IPS-18c (cell line): ENCODE data around the gene KCNJ6.
"Not testable (repeated sequence)": the region's sequence is repeated elsewhere in the genome, so short reads cannot be mapped to it uniquely, and the experiment has no call there.

Experiments
- H3K4me3 ChIP-seq: 2 replicates; pipeline ENCODE4 v1.7.0; 2013; ENCODE audit warnings: low read depth, mild to moderate bottlenecking, low read length, moderate library complexity; ENCODE audit not compliant: insufficient read depth
- H3K9me3 ChIP-seq: one replicate; pipeline ENCODE4 v1.6.1; 2013; ENCODE audit warnings: mild to moderate bottlenecking, low read length, moderate library complexity; ENCODE audit not compliant: control insufficient read depth, insufficient read depth

KCNJ6 gene

DNA sequence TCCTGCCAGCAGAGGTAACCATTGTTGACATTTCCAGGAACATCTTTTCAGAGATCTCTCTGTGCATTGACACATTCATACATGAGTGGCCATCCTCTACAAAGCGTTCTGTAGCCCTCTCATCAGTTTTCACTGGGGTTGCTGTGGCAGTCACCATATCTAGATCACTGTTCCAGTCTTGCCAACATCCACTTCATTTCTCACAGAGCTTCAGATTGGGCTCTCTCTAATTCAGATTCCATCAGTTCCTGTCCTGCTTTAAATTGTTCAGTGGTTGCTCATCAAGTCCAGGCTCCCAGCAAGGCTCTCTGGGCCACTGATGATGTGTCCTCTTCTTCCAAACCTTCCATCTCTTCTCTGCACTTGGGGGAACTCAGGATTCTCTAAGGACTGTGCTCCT, 173.7 kb downstream of the KCNJ6 start:
- Histone ChIP-seq H3K9me3 (no peaks in the 10 kb centered on the region), H3K4me3 (no peak overlapping the region)

DNA sequence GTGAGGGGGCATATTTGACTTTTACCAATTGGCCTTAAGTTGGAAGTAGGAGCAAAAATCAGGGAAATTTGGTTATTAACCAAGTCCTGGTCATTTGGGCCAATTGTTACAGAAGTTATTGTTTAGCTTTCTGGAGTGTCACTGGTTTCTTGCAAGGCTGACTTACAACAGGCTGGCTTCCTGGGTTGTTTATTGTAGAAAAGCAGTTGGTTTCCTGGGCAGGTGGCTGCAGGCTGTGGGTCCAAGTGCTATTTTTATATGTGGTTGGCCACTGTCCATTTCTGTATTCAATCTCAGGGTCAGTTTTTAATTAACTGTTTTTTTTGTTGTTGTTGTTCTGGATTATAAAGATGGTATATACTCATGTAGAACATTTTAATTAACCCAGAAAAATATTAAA, 174.1 kb downstream of the KCNJ6 start:
- H3K9me3 ChIP-seq: no peaks in the 10 kb centered on the region
- H3K4me3 ChIP-seq: no peak overlapping the region

DNA sequence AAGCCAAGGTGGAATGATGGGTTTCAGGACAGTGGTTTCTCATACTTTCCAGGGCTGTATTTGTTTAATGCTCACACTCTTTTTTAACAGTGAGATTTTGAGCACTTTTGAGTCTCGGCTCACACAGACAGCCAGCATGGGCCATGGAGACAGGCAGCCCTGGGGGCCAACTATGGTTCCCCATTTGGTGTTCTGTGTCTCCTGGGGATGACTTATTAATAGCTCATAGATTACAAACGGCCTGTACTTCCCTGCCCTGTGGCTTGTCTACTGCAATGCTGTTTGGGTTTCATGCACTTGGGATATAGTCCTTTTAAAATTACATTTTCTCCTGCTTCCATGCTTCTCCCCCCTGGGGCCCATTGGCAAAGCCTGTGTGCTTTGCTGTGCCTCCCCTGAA, 178.3 kb downstream of the KCNJ6 start:
- no peaks in the 10 kb centered on the region for H3K9me3 ChIP-seq
- H3K4me3 ChIP-seq: no peak overlapping the region

DNA sequence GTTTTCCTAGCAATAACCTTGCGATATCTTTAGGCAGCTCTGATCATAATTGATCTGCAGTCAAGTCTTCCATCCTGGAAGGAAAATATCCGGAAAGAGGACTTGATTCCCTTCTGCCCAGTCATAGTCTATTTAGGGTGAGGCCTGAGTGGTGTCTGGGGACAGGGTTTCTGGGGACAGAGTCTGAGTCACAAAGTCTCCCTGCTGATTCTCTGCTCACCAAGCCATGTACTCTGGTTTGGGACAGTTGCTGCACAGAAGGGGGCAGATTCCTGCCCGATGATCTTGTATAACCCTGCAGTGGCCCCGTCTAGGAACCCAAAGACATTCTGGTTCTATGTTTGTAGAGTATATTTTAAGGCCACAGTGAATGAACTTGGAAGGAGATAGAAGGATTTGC, 178.8 kb downstream of the KCNJ6 start:
- H3K4me3 ChIP-seq: no peak overlapping the region
- H3K9me3 ChIP-seq: no peaks in the 10 kb centered on the region

DNA sequence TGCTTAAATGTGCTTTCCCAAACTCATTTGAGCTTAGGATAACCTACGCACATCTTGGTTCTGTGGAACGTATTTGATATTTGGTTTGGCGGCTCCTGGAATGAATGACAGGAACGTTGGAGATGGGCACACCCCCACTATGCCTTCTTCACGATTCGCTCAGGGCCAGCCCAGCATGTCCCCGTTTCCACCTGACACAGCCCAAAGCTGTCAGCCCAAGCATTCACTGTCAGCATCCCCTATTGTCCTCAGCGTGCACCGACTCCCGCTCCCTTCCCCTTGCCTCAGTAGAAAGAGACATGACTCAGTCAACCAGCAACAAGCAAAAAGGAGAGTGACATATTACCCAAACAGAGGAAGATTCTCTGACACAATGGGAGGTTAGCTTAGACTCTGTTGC, 181.4 kb downstream of the KCNJ6 start:
- no peaks in the 10 kb centered on the region for H3K9me3 ChIP-seq
- H3K4me3 ChIP-seq: no peak overlapping the region

DNA sequence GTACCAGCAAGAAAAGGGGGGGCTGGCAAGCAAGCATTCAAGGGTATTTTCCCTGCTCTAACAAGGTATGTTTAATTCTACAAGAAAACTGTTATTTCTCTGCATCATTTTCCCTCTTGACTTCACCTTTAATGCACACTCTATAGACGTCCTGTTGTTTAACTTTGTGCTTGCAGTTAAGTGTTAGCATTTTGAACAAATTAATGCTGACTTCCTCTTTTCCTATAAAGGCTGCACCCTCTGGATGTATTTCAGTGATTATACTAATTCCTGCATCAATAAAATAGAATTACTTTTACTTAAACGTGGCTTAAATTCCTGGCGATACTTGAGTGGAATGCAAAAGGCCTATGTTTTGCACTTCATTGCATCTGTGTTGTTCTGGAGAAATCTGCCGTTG, 183.3 kb downstream of the KCNJ6 start:
- no peaks in the 10 kb centered on the region for H3K9me3 ChIP-seq
- no peak overlapping the region for H3K4me3 ChIP-seq

DNA sequence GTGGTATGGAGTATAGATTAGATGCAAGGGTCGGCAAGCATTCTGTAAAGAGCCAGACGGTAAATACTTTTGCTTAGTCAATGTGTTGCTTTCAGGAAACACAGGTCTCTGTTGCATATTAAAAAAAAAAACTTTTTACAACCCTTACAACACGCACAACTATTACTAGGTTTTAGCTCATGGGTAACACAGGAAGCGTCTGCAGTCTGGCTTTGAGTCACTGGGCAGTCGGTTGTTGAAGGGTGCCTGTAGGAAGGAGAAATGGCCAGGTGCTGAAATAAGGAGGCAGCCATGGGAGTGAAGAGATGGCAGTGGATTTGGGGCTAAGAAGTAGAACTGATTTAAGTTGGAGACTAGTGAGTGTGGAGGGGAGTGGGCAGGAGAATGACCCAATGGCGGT, 192.1 kb downstream of the KCNJ6 start:
- no peaks in the 10 kb centered on the region for H3K9me3 ChIP-seq
- H3K4me3 ChIP-seq: no peak overlapping the region

DNA sequence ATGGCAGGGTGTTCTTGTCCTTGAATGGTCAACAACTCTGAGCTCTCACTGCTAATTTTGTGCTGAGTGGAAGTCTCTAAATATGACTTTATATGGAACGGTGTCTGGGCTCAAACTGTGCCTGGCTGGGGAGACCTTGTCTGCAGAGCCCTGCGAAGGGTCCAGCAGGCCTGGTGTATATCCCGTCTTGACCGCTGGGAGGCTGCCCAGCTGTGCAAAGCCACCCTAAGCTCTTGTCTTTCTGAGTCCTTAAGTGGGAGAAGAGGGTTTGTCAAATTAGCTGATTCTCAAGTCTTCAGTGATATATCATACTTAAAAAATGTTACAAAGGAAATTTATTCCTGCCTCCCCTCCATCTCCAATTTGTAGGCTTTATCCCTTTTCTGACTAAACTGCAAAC, 198.7 kb downstream of the KCNJ6 start:
- H3K9me3 ChIP-seq: no peaks in the 10 kb centered on the region

DNA sequence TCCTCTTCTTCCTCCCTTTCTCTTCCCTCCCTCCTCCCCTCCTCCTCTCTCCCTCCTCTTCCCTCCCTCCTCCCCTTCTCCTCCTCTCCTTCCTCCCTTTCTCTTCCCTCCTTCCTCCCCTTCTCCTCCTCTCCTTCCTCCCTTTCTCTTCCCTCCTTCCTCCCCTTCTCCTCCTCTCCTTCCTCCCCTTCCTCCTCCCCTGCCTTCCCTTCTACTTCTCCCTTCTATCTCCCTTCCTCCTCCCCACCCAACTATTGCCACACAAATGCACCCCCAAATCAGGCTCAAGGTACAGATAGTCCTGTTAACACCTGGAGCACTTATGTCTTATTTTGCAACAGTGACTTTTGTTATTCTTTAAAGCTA, 203.7 kb downstream of the KCNJ6 start:
- not testable (repeated sequence) for H3K9me3 ChIP-seq, H3K4me3 ChIP-seq

More for the DNA sequence above, 198.7 kb downstream of the KCNJ6 start:
- H3K4me3 ChIP-seq: no peak overlapping the region

DNA sequence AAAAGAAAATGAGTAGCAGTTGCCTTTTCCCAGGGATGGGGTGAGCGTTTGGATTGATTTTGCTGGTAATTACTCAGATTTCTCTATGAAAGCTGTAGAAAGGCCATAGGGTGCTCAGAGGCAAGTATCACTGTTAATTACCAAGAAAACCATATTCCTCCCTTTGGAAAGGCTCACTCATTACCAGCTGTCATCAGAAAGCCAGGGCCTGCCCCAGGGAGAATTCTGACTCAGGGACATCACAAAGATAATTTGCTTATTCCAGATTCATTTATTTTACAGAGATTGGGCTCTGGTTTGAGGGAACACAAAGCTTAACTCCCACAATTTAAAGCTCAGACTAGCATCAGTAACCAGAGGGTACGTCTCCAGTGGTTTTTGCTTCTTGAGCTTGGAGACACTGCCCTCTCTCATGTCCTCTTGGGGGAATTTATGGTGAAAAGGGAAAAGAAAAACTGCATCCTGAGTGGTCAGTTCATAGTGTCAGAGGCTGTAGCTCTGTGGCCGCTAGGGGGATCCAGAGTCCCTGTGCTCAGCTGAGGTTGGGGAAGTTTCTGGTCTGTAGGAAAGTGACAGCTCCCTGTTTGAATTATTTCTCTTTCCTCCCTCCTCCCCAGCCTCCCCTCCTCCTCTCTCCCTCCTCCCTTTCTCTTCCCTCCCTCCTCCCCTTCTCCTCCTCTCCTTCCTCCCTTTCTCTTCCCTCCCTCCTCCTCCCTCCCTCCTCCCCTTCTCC, 204.3 kb downstream of the KCNJ6 start:
- Histone ChIP-seq H3K4me3 (no peak overlapping the region), H3K9me3 (no peaks in the 10 kb centered on the region)

DNA sequence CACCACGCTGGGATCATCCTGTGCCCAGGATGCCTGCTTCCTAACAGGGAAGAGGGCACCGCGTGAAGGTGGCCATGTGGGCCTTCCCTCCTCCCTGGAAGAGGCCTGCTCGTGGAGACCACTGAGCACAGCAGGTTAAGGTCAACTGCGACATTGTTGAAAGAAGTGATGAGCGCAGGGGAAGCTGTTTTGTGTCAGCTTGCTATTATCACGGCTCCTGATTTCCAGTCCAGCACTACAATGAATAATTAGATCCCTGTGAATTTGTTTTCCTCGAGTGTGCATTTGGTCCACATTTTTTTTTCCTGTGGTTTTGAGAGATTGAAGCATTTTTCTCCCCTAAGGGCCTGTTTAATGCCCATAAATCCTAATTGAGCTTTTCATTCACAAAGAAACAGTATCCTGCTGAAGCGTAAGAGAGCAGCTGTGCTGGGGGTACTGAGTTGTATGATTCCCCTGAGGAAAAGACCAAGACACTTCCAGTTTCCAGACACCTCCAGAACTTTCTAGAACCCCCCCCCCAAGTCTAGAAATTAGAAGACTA, 204.9 kb downstream of the KCNJ6 start:
- Histone ChIP-seq H3K4me3 (no peak overlapping the region), H3K9me3 (no peaks in the 10 kb centered on the region)

DNA sequence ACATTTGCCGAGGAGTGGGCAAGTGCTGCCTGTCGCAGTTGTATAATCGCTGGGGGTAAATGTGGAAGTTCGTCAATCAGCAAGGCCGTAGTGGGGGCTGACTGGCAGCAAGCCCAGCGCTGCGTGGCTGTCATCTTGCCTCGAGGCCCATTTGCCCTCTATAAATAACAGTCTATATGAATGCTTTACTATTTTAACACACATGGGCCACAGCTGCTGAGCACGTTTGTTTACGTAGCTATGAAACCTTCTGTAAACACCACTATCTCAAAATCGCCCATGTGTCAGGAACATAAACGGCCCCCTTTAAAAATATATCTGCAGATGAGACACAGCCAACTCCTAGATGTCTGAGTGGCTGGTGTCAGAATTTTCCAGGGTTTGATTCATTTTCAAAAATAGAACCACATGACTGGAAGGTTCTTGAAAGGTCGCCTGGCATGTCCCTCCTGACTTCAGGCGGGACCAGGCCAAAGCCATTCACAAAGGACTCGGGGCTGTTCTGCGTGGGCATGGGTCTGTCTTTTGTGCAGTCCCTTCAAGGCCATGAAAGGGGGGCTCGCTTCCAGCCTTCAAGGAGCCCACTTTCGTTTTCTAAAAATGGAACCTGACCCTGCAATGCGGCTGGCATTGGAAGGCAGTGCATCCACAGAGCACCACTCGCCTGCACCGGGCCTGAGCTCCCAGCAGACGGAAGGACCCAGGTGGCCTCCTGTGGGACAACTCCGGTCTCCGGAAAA, 205.5 kb downstream of the KCNJ6 start:
- no peaks in the 10 kb centered on the region for H3K9me3 ChIP-seq
- no peak overlapping the region for H3K4me3 ChIP-seq

DNA sequence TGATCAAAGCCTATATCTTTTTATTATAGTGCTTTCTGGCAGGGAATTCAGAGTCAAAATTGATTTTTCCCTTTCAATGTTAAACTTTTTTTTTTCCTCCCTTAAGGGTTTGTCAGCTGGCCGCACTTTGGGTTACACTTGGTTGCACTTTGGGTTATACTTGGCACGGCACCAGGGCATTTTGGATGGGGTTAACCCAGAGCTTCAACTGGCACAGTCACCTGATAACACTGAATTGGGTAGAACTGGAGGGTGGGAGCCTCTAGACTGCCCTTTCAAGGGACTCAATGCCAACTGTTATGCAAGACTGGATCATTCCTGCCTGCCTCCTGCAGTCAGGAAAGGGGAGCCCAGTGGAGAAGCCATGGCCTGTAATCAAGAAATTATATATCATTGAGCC, 211.5 kb downstream of the KCNJ6 start:
- H3K4me3 ChIP-seq: no peak overlapping the region
- no peaks in the 10 kb centered on the region for H3K9me3 ChIP-seq

DNA sequence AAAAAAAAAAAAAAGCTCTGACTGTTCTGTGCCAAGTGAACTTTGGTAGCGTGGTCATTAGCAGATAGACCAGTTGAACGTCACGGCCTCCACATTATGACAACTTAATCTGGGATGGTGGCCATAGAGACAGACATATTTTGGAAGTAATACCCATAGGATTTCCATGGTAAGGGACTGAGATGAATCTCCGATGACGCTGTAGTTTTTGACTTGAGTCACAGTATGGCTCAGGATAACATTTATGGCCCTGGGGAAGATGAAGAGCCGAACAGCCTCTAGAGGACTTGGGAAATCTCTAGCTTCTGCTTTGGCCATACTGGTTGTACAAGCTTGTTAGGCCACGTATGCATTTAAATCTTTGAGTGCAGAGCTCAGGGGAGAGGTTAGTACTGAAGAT, 214.0 kb downstream of the KCNJ6 start:
- Histone ChIP-seq H3K9me3 (no peaks in the 10 kb centered on the region), H3K4me3 (no peak overlapping the region)

DNA sequence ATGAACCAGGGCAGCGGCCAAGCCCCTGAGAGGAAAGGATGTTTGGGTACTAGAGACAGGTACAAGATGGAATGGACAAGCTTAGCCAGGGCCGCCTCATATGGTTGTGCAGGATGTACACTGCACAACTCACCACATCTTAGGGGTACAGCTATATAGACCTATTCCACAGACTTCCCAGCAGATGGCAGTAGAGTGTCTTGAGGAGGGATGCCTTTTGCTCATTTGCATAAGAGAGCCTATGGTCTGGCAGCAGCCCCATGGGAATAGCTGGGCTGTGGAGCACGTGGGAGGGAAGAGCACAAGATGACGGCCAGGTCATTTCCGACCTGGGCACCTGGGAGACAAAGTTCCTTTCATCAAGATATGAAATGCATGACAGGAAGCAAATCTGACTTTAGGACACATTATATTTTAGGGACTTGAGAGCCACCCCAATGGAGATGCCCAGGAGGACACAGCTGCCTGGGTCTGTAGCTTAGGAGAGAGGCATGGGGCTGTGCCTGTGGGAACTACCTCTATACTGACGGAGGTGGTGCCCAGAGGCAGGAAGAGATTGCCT, 215.5 kb downstream of the KCNJ6 start:
- no peaks in the 10 kb centered on the region for H3K9me3 ChIP-seq
- no peak overlapping the region for H3K4me3 ChIP-seq

DNA sequence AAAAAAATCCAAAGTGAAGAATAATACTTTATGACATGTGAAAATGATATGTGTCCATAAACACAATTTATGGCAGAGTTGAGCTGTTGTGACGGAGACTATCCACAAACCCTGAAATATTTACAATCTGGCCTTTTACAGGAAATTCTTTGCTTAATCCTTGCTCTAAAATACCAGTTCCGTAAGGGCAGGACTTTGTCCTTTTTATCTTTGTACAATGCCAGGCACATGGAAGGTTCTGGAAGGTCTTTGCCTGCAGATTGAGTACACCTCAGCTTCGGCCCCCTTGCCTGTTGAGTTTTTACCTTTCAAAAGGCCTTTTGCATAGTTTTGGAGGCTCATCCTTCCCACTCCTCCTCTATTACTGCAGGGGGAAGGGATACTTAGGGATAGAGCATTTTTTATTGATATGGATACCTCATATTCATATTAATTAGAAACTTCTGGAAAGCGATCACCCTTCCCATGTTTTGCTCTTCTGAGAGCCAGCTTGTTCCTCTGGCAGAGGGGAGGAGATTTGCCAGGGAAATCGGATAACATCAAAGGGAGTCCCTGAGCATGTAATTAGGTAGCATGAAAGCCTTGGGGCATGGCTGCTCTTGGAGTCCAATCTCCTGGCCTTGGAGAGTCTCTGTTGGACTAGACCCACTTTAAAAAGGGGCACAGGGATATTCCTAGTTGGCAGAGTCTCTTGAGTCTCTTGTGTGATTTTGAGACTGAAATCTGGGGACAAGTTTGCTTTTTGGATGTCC, 217.1 kb downstream of the KCNJ6 start:
- H3K9me3 ChIP-seq: peaks cover 2% of the 10 kb centered on the region
- H3K4me3 ChIP-seq: no peak overlapping the region

DNA sequence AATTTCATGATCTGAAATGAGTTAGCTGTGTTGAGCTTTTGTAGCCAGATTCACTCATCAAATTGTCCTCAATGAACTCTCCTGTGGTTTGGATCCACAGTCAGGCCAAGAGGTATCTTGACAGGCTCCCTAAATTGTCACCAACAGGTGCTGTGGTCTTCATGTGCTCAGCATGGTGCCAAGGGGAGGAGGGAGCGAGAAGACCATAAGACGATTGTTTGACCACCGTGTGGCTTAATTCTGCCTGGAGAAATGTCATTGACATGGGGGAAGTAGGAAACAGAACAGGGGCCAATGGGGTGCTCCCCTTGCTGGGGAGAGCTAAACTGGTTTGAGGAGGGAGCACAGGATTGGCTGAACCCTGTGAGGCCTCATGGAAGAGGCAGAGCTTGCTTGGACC, 219.3 kb downstream of the KCNJ6 start:
- no peak overlapping the region for H3K4me3 ChIP-seq

DNA sequence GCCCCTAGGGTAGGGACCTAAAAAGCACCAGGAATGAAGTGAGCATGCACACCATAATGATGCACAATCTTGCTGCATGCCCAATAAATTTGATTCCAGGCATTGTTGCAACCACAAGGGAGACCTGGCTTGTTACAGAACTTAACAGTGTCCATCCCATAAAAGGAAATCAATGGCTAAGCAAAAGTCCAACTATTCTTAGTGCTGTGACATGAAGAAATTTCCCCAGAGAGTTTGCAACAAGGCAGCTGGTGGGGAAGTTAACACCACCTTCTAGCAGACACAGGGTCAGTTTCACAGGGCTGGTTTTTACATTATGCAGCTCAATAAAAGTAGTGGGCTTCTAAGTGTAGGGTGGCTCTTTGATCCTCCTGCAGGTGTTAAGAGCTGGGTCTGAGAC, 221.1 kb downstream of the KCNJ6 start:
- Histone ChIP-seq H3K4me3 (no peak overlapping the region), H3K9me3 (peaks cover 6% of the 10 kb centered on the region)

More for the DNA sequence above, 219.3 kb downstream of the KCNJ6 start:
- peaks cover 6% of the 10 kb centered on the region for H3K9me3 ChIP-seq
